Stimulated activated CD4-positive, alpha-beta T cell treated with anti-CD3 and anti-CD28 coated beads, Interleukin-2, amount 100 ng/mL, for 48 hours (primary cell): ENCODE data around the gene FOCAD.

Experiments
- DNase-seq, 2 donors: peaks; one replicate each; pipeline ENCODE4 v3.0.0-alpha.2; 2020

The FOCAD gene

GRCh38 chr9:20732118-20732517, 48.1 kb downstream of the FOCAD start:
- no peak for DNase-seq

- DNase-seq, result no peak
These were observed 50.2 kb downstream of the FOCAD start for GRCh38 chr9:20734275-20734674.

GRCh38 chr9:20740304-20740703, 56.2 kb downstream of the FOCAD start:
- no peak for DNase-seq

GRCh38 chr9:20740929-20741582, 57.0 kb downstream of the FOCAD start:
- DNase-seq, result no peak

GRCh38 chr9:20742833-20743232, 58.8 kb downstream of the FOCAD start:
- no peak for DNase-seq

- DNase-seq, result no peak
These were observed 60.1 kb downstream of the FOCAD start for GRCh38 chr9:20744036-20744630.

- no peak for DNase-seq
These were observed 62.9 kb downstream of the FOCAD start for GRCh38 chr9:20746967-20747366.

GRCh38 chr9:20749496-20750198, 65.6 kb downstream of the FOCAD start:
- DNase-seq, result no peak

GRCh38 chr9:20753761-20754160, 69.7 kb downstream of the FOCAD start:
- DNase-seq, result no peak

GRCh38 chr9:20754556-20754955, 70.5 kb downstream of the FOCAD start:
- no peak for DNase-seq

GRCh38 chr9:20760246-20760891, 76.3 kb downstream of the FOCAD start:
- no peak for DNase-seq

GRCh38 chr9:20770947-20771346, 86.9 kb downstream of the FOCAD start:
- DNase-seq, result no peak

- DNase-seq, result no peak
These were observed 87.7 kb downstream of the FOCAD start for GRCh38 chr9:20771729-20772128.

GRCh38 chr9:20775683-20776082, 91.6 kb downstream of the FOCAD start:
- DNase-seq, result no peak

- DNase-seq, result no peak
These were observed 97.0 kb downstream of the FOCAD start for GRCh38 chr9:20781092-20781491.

- DNase-seq, result no peak
These were observed 98.2 kb downstream of the FOCAD start for GRCh38 chr9:20782289-20782688.

- no peak for DNase-seq
These were observed 99.3 kb downstream of the FOCAD start for GRCh38 chr9:20783057-20784038.

- no peak for DNase-seq
These were observed 100.1 kb downstream of the FOCAD start for GRCh38 chr9:20784196-20784595.

GRCh38 chr9:20786807-20787206, 102.7 kb downstream of the FOCAD start:
- DNase-seq, result no peak

- DNase-seq, result no peak
These were observed 104.7 kb downstream of the FOCAD start for GRCh38 chr9:20788526-20789451.

- no peak for DNase-seq
These were observed 106.7 kb downstream of the FOCAD start for GRCh38 chr9:20790721-20791120.
